ENCODE measurements around the gene KANK3. TPM values are rescaled to one million over a fixed set of nuclear protein-coding genes. Genes with fewer than 3 reads are reported as not detected.

Gene KANK3
- total and polyA plus RNA-seq, 2 of the 8 experiments (the other 6 are each of a cell fraction or from before 2014, with no cell fraction given) = 2.5 to 4.2 TPM

DNA sequence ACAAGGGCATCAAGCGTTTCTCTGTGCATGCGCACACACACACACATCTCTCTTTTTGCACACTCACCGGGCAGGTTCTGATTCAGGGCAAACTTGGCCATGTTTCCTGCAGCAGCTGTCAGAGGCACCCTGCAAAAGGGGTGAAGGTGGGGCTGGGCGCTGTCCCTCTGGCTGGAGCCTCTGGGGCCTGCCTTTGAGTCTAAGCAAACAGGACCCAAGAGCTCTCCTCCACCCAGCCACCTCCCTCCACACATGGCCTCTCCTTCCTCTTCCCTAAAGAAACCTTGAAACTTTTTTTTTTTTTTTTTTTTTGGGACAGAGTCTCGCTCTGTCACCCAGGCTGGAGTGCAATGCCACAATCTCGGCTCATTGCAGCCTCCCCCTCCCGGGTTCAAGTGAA lies 5.3 kb downstream of the KANK3 start:
- ChIA-PET CTCF (ENCODE audit: partially characterized antibody) (interaction anchor here (8.2 kb wide), 1 partner anchor 17 kb away, joined by 68 read pairs; no protein-coding TSS in a partner anchor), POLR2A (ENCODE audit: partially characterized antibody) (interaction anchor here (0.6 to 27.1 kb wide), 3 partner anchors 24 to 1617 kb away, joined by 3 to 583 read pairs (median 4); partner anchors contain the start of genes CD320, NDUFA7 and RPS28)
- H3K9me3 ChIP-seq (ENCODE audit: insufficient read depth in 2 of 2, low read depth in 1 of 2, low read length in 1 of 2) = no peaks in the 10 kb centered on the region
- H3K4me2 ChIP-seq (ENCODE audit: insufficient read depth in 1 of 2, low read depth in 2 of 2, low read length in 2 of 2) = no peak overlapping the region
- no peak overlapping the region for H3K14ac ChIP-seq (ENCODE audit: insufficient read length)
- H4K8ac ChIP-seq (ENCODE audit: extremely low read depth, insufficient read depth, low read length) = no peak overlapping the region; the same call in 1 of the 2 replicates
- H3K18ac ChIP-seq (ENCODE audit: extremely low read depth, low read length) = no peak overlapping the region
- DNase-seq (ENCODE audit: low read depth in 1 of 2, low spot score in 2 of 2) (no peak), FAIRE-seq (no peak)
- H2BK15ac ChIP-seq (ENCODE audit: low read length) = 0 out of 2 replicates have a peak overlapping the region, but pooled peaks have one; percentile 9
- H4K5ac ChIP-seq (ENCODE audit: insufficient read length, low read depth, low read length) = no peak overlapping the region
- H3K27ac ChIP-seq (ENCODE audit: low read depth, low read length) = no peak overlapping the region
- peaks cover 20 to 35% (median 31%) of the 10 kb centered on the region in 4 experiments for H3K27me3 ChIP-seq (replicated peaks in 1 of 4; ENCODE audit: control insufficient read depth in 3 of 4, extremely low read depth in 1 of 4, insufficient read depth in 3 of 4, low read length in 3 of 4)
- no peaks in the 10 kb centered on the region for H3K79me1 ChIP-seq (ENCODE audit: low read depth, low read length)
- H2AFZ ChIP-seq (ENCODE audit: low read length) = no peak overlapping the region
- no peak overlapping the region for H3K4ac ChIP-seq (replicated peaks; ENCODE audit: insufficient read length, low read depth, low read length)
- no peak overlapping the region for H3K4me3 ChIP-seq (ENCODE audit: extremely low read depth in 1 of 4, insufficient read depth in 2 of 4, low read depth in 3 of 4, low read length in 4 of 4)
- no peak overlapping the region for H3K23ac ChIP-seq (ENCODE audit: insufficient read length)
- no peak overlapping the region for H4K91ac ChIP-seq (replicated peaks; ENCODE audit: insufficient read length, low read length)
- no peak overlapping the region for H2BK20ac ChIP-seq (ENCODE audit: low read length)
- H2BK120ac ChIP-seq (replicated peaks; ENCODE audit: low read depth, low read length) = peak overlapping the region; percentile 43
- H3K23me2 ChIP-seq (ENCODE audit: low read depth, low read length) = peaks cover 18% of the 10 kb centered on the region; the same call in 1 of the 2 replicates
- TF ChIP-seq TCF12 (IDR thresholded peaks at IDR 0.05; ENCODE audit: low read depth, low read length) (no peak), HDAC2 (IDR thresholded peaks at IDR 0.05; ENCODE audit: borderline replicate concordance in 1 of 2, low read depth in 2 of 2, low read length in 2 of 2) (no peak), KDM5A (IDR thresholded peaks at IDR 0.05; ENCODE audit: low read length) (no peak), MAFK (IDR thresholded peaks at IDR 0.05; ENCODE audit: low read depth, low read length) (no peak)
- no peak overlapping the region for H2BK5ac ChIP-seq (ENCODE audit: low read depth, low read length)
- no peak overlapping the region for H3K56ac ChIP-seq (replicated peaks; ENCODE audit: insufficient read length, low read depth, low read length)
- H2AK5ac ChIP-seq (ENCODE audit: low read depth, low read length) = no peak overlapping the region
- WGBS, 2 experiments (ENCODE audit: extremely low coverage in 1 of 2, insufficient coverage in 1 of 2, insufficient read length in 1 of 2, insufficient replicate concordance in 2 of 2, low coverage in 1 of 2, low lambda C conversion rate in 2 of 2, missing lambda C conversion rate in 1 of 2) = 77% methylated on average over 4 of the region's 7 CpGs; no CpG with 5 or more reads in 1 of the 2 experiments
- 0 out of 2 replicates have a peak overlapping the region, but pooled peaks have one; percentile 6 for H2BK12ac ChIP-seq (ENCODE audit: low read depth, low read length)
- no peak overlapping the region for H3K9ac ChIP-seq (replicated peaks in 1 of 4; ENCODE audit: extremely low read depth in 1 of 4, low read depth in 3 of 4, low read length in 3 of 4)
- peaks cover 0 to 21% (median 13%) of the 10 kb centered on the region in 4 experiments; a peak in 6 of 7 replicates for H3K4me1 ChIP-seq (replicated peaks in 1 of 4; ENCODE audit: control insufficient read depth in 3 of 4, insufficient read depth in 4 of 4, low read length in 3 of 4)
- H3K79me2 ChIP-seq (ENCODE audit: control insufficient read depth in 1 of 2, insufficient read depth in 2 of 2, low read length in 2 of 2) = no peaks in the 10 kb centered on the region
- 0 out of 8 replicates have a peak, but pooled peaks cover 0 to 4% (median 0%) of the 10 kb centered on the region in 4 experiments for H3K36me3 ChIP-seq (ENCODE audit: control insufficient read depth in 2 of 4, insufficient read depth in 4 of 4, low read length in 3 of 4)
- peaks cover 0 to 2% of the 10 kb centered on the region in 2 experiments for H4K20me1 ChIP-seq (replicated peaks in 1 of 2; ENCODE audit: control insufficient read depth in 1 of 2, insufficient read depth in 2 of 2, low read length in 2 of 2)
